GM10266 (cell line): ENCODE data around the gene LRRC71.

Experiments
- DNase-seq: peaks from one replicate; pipeline ENCODE4 v3.0.0; 2012; ENCODE audit errors: extremely low spot score
- TF ChIP-seq, protein P1 (sequence below): IDR thresholded peaks from 2 replicates; pipeline ENCODE4 v1.5.1; 2012; ENCODE audit warnings: mild to moderate bottlenecking, low read depth; ENCODE audit not compliant: control insufficient read depth, insufficient read depth; ENCODE audit errors: missing control alignments

The LRRC71 gene

DNA sequence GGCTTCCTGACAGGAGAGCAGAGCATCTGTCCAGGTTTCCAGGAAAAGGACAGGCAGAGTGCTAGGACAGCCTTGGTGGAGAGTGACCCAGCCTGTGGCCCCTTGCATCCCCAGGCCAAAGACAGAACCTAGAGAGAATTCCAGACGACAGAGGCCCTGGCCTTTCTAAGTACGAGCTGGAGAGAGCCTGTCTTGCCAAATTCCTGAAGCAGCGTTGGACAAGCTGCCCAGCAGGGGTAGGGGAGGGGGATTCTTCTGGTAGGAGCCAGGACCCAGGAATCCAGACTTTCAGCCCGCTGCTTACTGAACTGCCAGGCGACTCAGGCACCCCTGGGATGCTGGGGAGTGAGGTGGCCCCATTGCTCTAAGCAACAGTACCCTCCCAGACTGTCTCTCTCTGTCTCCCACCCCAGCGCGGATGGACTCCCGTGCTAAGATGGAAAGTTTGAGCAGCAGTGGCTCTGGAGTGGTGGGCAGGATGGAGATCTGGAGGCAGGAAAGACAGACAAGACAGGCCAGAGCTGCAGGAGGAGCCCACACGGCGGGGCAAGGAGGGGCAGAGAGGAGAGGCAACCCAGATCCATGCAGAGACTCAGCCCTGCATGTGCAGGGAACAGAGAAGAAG lies 35.8 kb upstream of the LRRC71 start:
- no peak for DNase-seq
- TF ChIP-seq, protein P1, sequence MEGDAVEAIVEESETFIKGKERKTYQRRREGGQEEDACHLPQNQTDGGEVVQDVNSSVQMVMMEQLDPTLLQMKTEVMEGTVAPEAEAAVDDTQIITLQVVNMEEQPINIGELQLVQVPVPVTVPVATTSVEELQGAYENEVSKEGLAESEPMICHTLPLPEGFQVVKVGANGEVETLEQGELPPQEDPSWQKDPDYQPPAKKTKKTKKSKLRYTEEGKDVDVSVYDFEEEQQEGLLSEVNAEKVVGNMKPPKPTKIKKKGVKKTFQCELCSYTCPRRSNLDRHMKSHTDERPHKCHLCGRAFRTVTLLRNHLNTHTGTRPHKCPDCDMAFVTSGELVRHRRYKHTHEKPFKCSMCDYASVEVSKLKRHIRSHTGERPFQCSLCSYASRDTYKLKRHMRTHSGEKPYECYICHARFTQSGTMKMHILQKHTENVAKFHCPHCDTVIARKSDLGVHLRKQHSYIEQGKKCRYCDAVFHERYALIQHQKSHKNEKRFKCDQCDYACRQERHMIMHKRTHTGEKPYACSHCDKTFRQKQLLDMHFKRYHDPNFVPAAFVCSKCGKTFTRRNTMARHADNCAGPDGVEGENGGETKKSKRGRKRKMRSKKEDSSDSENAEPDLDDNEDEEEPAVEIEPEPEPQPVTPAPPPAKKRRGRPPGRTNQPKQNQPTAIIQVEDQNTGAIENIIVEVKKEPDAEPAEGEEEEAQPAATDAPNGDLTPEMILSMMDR = no peak

DNA sequence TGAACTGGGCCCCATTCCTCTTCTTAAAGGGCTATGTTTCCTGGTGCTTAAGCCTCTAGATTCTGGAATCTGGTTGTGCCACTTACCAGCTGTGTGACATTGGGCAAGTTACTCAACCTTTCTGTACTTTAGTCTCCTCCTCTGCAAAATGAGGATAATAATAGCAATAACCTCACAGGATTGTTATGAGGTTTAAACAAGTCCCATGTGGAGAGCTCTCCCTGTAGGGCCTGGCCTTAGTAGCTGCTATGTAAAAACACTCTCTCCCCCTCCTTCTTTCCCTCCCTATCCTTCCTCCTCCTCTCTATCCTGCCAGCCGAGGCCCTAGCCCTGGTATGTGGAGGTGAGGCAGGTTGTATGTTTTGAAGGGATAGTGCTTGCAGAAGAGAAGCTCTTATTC lies 35.1 kb upstream of the LRRC71 start:
- TF ChIP-seq, protein P1 = no peak
- DNase-seq = no peak

DNA sequence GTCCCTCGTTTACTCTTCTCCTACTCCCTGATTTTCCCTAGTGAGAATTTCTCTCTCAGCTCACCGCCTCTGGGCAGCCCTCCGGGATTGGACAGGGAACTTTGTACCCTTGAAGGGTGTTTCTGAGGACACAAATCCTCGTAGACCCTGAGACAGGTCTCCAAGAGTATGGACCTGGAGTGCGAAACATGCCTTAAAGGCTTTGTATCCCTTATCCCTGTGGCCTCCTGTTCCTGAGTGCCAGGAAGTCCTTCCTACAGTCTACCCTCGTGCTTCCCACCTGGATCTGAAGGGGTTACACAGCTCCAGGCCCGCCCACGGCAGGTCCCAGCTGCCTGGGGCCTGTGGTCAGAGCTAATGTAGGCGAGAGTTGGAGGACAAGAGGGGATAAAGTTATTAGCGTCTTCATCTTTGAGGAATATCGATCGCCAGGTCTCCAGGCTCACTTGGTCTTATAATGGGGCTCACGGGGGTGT lies 34.5 kb upstream of the LRRC71 start:
- TF ChIP-seq, protein P1 = no peak
- DNase-seq = no peak

DNA sequence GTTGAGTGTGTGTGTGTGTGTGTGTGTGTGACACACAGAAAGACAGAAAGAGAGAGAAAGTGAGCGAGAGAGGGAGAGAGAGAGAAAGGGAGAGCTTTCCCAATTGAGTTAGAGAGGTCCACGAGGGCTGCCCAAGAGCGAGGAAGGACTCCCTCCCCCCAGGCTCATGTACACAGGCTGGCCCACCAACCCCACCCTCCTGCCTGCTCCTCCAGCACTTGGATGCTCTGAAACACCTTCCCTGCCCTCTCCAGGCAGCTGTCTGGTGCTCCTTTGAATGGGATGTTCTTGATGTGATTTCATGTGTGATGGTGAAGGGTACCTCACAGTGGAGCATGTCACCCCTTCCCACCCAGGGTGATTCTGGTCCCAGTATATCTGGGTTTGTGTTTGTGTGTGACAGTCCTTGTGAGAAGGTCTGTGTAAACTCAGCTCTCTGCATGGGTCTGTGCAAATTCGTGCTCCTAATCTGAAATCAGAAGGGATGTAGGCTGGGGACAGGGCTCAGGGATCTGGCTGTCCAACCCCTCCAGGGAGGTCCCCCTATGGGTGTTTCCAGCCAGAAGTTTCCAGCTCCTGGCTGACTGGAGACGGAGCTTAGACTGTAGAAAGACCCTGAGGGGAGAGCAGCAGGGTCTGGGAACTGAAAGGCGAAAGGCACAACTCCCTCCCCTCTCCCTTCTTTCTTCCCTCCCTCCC lies 33.7 kb upstream of the LRRC71 start:
- TF ChIP-seq, protein P1 = no peak
- no peak for DNase-seq

DNA sequence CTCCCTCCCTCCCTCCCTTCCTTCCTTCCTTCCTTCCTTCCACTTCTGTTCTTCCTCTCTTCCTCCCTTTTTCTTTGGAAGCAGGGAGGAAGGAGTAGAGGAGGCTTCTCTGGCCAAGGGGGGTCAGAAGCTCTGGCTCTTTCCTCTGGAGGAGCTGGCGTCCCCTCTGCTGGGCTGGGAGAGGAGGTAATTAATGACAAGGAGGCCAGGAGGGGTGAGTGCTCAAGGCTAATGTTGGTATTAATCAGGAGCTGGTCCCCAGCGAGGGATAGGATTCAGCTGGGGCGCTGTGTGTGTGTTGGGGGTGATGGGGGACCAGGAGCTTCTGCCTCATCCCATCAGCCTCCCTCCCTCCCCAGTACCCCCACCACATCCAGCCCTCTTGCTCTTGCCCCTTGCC lies 33.1 kb upstream of the LRRC71 start:
- no peak for DNase-seq
- TF ChIP-seq, protein P1 = no peak

DNA sequence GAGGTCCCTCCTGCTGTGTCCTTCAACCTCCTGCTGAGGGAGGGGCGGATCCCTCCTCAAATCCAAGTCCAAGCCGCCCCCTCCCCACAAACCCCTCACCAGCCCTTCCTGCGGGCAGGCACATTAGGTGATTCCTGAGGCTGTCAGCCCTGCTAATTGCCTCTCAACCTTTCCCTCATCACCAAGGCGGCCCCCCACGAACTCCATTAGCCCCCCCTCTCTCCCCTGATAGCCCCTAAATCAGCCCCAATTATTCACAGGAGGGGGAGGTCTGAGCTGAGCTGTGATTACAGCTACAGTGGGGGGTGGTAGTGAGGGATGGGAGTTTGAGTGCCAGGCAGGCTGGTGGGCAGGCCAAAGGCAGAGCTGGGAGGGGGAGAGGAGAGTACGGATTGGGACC lies 32.7 kb upstream of the LRRC71 start:
- no peak for DNase-seq
- TF ChIP-seq, protein P1 = no peak
